Measurements from ENCODE around the gene NXPH4.

DNA sequence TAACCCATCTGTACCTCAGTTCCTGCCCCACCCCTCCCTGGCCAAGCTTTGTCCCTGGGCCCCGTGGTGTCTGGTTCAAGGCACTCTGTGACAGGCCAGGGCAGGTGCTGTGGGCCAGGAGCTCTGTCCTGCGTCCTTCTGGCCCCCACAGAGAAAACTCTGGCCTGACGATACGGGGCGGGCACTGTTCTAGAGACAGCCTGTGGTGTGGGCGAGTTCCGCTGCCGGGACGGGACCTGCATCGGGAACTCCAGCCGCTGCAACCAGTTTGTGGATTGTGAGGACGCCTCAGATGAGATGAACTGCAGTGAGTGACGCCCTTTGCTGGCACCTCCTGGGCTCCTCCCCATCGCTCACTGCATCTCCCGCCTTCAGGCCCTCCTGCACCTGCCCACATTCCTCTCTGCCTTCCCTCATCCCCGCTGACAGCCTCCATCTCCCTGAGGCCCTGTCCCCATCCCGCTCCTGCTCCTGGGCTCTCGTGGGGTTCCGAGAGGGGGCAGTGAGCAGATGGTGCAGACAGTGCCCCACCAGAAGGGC lies 22.8 kb upstream of the NXPH4 start:
- TF ChIP-seq, protein P1, sequence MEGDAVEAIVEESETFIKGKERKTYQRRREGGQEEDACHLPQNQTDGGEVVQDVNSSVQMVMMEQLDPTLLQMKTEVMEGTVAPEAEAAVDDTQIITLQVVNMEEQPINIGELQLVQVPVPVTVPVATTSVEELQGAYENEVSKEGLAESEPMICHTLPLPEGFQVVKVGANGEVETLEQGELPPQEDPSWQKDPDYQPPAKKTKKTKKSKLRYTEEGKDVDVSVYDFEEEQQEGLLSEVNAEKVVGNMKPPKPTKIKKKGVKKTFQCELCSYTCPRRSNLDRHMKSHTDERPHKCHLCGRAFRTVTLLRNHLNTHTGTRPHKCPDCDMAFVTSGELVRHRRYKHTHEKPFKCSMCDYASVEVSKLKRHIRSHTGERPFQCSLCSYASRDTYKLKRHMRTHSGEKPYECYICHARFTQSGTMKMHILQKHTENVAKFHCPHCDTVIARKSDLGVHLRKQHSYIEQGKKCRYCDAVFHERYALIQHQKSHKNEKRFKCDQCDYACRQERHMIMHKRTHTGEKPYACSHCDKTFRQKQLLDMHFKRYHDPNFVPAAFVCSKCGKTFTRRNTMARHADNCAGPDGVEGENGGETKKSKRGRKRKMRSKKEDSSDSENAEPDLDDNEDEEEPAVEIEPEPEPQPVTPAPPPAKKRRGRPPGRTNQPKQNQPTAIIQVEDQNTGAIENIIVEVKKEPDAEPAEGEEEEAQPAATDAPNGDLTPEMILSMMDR (conservative IDR thresholded peaks at IDR 0.05; ENCODE audit: low read length): no peak
- TF ChIP-seq EZH2phosphoT487 (IDR thresholded peaks at IDR 0.05; ENCODE audit: borderline replicate concordance, low read depth, low read length): no peak
